ENCODE data around the gene JAML. TPM values are rescaled to one million over a fixed set of nuclear protein-coding genes. Genes with fewer than 3 reads are reported as not detected.

The JAML gene
- total RNA-seq, 1 experiment from 2014 or later = 0.30 TPM

DNA sequence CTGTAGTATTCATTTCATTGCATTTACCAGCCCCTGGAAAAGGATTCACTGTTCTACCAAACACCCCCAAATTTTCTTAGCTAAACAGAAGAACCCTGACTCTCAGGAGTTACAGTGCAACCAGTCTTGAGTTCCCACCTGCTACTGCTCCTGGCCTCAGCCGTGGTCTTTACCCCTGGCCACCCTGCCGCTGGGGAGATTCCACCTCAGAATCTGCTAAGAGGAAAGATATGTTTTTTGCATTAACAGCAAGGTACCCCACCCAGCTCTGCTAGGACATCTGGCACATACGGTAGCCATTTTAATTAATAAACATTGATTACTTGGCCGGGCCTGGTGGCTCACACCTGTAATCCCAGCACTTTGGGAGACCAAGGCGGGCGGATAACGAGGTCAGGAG, 9.0 kb downstream of the JAML start (continued):
- no peak for TF ChIP-seq EGR1 (IDR thresholded peaks at IDR 0.05; ENCODE audit: low read depth)
- no peak for TF ChIP-seq RAD21 (IDR thresholded peaks at IDR 0.05; ENCODE audit: low read depth)
- no peak for TF ChIP-seq ZNF274 (IDR thresholded peaks at IDR 0.05; ENCODE audit: low read depth, low read length)
- TF ChIP-seq CEBPB (IDR thresholded peaks at IDR 0.05; ENCODE audit: low read depth) = no peak
- TF ChIP-seq ELF1 (IDR thresholded peaks at IDR 0.05; ENCODE audit: borderline replicate concordance, low read depth) = no peak
- no peak for TF ChIP-seq SRF (IDR thresholded peaks at IDR 0.05; ENCODE audit: low read depth)

DNA sequence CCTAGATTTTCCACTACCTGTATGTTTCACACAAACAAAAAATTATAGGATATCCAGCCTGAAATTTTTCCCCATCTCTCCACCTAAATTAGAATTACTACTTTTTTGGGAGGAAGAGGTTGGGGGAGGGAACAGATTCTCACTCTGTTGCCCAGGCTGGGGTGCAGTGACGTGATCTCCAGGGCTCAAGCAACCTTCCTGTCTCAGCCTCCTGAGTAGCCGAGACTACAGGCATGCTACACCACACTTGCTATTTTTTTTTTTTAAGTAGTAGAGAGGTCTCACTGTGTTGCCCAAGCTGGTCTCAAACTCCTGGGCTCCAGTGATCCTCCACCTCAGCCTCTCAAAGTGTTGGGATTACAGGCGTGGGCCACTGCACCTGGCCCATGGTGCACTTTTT, 9.5 kb downstream of the JAML start:
- CTCF ChIA-PET = interaction anchor here (1.8 kb wide), 1 partner anchor 17 kb away, joined by 7 read pairs; no protein-coding TSS in a partner anchor
- no peak for ATAC-seq

More for the DNA sequence above, 9.5 kb downstream of the JAML start:
- RAD21 ChIA-PET (ENCODE audit: low non-redundant PET in 1 of 2, low total read pairs in 2 of 2, uncharacterized antibody in 2 of 2, unreplicated experiment in 2 of 2) = no interaction called here
- Histone ChIP-seq H3K4me2 (ENCODE audit: low read length) (no peak overlapping the region), H3K4me3 (replicated peaks in 1 of 2; ENCODE audit: low read depth in 1 of 2, low read length in 2 of 2) (no peak overlapping the region), H3K27ac (ENCODE audit: low read depth, low read length) (no peak overlapping the region), H3K79me2 (ENCODE audit: insufficient read depth, low read length) (no peaks in the 10 kb centered on the region), H3K9me2 (ENCODE audit: insufficient read depth) (no peaks in the 10 kb centered on the region), H3K27me3 (ENCODE audit: insufficient read depth, low read length) (peaks cover 16% of the 10 kb centered on the region; the same call in 1 of the 2 replicates), H4K20me1 (ENCODE audit: insufficient read depth) (no peaks in the 10 kb centered on the region), H3K9ac (ENCODE audit: low read length) (no peak overlapping the region), H3K36me3 (ENCODE audit: control insufficient read depth in 1 of 2, insufficient read depth in 2 of 2, low read length in 2 of 2) (no peaks in the 10 kb centered on the region), H2AFZ (ENCODE audit: low read depth, low read length, poor library complexity, severe bottlenecking) (no peak overlapping the region), H3K9me3 (ENCODE audit: control insufficient read depth in 1 of 2, insufficient read depth in 1 of 2, low read depth in 1 of 2, low read length in 2 of 2) (no peaks in the 10 kb centered on the region), H3K4me1 (ENCODE audit: control insufficient read depth in 1 of 2, insufficient read depth in 2 of 2, low read length in 2 of 2) (no peaks in the 10 kb centered on the region)
- no TSS peak for BruUV-seq (replicated peaks)
- no peak for DNase-seq (ENCODE audit: low read depth, low spot score)
- POLR2A ChIA-PET = no interaction called here
- intact Hi-C loops (cut with micrococcal nuclease) = no loop called here
- TF ChIP-seq, protein P1, sequence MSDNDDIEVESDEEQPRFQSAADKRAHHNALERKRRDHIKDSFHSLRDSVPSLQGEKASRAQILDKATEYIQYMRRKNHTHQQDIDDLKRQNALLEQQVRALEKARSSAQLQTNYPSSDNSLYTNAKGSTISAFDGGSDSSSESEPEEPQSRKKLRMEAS (IDR thresholded peaks at IDR 0.05) = no peak
- TF ChIP-seq POLR2AphosphoS5 (IDR thresholded peaks at IDR 0.05; ENCODE audit: low read depth, low read length) (no peak), RAD21 (IDR thresholded peaks at IDR 0.05; ENCODE audit: low read depth) (no peak), SIN3A (IDR thresholded peaks at IDR 0.05; ENCODE audit: low read depth) (no peak)
